ENCODE results near the gene SND1.

Gene SND1

GRCh38 chr7:128117691-128118090 lies 465.7 kb downstream of the SND1 start:
- Histone ChIP-seq H3K9ac (ENCODE audit: low read length) (no peak overlapping the region), H3K4me3 (ENCODE audit: low read depth in 1 of 2, low read length in 2 of 2) (no peak overlapping the region), H3K27ac (ENCODE audit: low read depth, low read length) (no peak overlapping the region), H3K4me1 (ENCODE audit: insufficient read depth, low read length) (no peaks in the 10 kb centered on the region), H3K36me3 (ENCODE audit: insufficient read depth, low read length) (no peaks in the 10 kb centered on the region), H3K9me3 (ENCODE audit: low read length) (no peaks in the 10 kb centered on the region), H3K27me3 (ENCODE audit: control insufficient read depth in 1 of 2, insufficient read depth in 2 of 2, low read length in 2 of 2) (no peaks in the 10 kb centered on the region)

GRCh38 chr7:128119036-128119435 lies 467.0 kb downstream of the SND1 start:
- Histone ChIP-seq H3K4me1 (ENCODE audit: insufficient read depth, low read length) (no peaks in the 10 kb centered on the region), H3K36me3 (ENCODE audit: insufficient read depth, low read length) (no peaks in the 10 kb centered on the region), H3K27me3 (ENCODE audit: control insufficient read depth in 1 of 2, insufficient read depth in 2 of 2, low read length in 2 of 2) (no peaks in the 10 kb centered on the region), H3K9ac (ENCODE audit: low read length) (no peak overlapping the region), H3K9me3 (ENCODE audit: low read length) (no peaks in the 10 kb centered on the region), H3K27ac (ENCODE audit: low read depth, low read length) (no peak overlapping the region), H3K4me3 (ENCODE audit: low read depth in 1 of 2, low read length in 2 of 2) (no peak overlapping the region)

GRCh38 chr7:128120116-128120515 lies 468.1 kb downstream of the SND1 start:
- Histone ChIP-seq H3K9ac (ENCODE audit: low read length) (no peak overlapping the region), H3K9me3 (ENCODE audit: low read length) (no peaks in the 10 kb centered on the region), H3K27ac (ENCODE audit: low read depth, low read length) (no peak overlapping the region), H3K4me1 (ENCODE audit: insufficient read depth, low read length) (no peaks in the 10 kb centered on the region), H3K36me3 (ENCODE audit: insufficient read depth, low read length) (no peaks in the 10 kb centered on the region), H3K27me3 (ENCODE audit: control insufficient read depth in 1 of 2, insufficient read depth in 2 of 2, low read length in 2 of 2) (no peaks in the 10 kb centered on the region), H3K4me3 (ENCODE audit: low read depth in 1 of 2, low read length in 2 of 2) (no peak overlapping the region)

GRCh38 chr7:128120976-128121490 lies 469.0 kb downstream of the SND1 start:
- H3K27ac ChIP-seq (ENCODE audit: low read depth, low read length), result no peak overlapping the region
- H3K36me3 ChIP-seq (ENCODE audit: insufficient read depth, low read length), result no peaks in the 10 kb centered on the region
- no peaks in the 10 kb centered on the region for H3K4me1 ChIP-seq (ENCODE audit: insufficient read depth, low read length)
- no peaks in the 10 kb centered on the region for H3K9me3 ChIP-seq (ENCODE audit: low read length)
- H3K9ac ChIP-seq (ENCODE audit: low read length), result no peak overlapping the region
- H3K27me3 ChIP-seq (ENCODE audit: control insufficient read depth in 1 of 2, insufficient read depth in 2 of 2, low read length in 2 of 2), result no peaks in the 10 kb centered on the region
- H3K4me3 ChIP-seq (ENCODE audit: low read depth in 1 of 2, low read length in 2 of 2), result no peak overlapping the region

- no peak overlapping the region for H3K9ac ChIP-seq (ENCODE audit: low read length)
- H3K9me3 ChIP-seq (ENCODE audit: low read length), result no peaks in the 10 kb centered on the region
- no peaks in the 10 kb centered on the region for H3K27me3 ChIP-seq (ENCODE audit: control insufficient read depth in 1 of 2, insufficient read depth in 2 of 2, low read length in 2 of 2)
- H3K4me3 ChIP-seq (ENCODE audit: low read depth in 1 of 2, low read length in 2 of 2), result no peak overlapping the region
- H3K4me1 ChIP-seq (ENCODE audit: insufficient read depth, low read length), result no peaks in the 10 kb centered on the region
- H3K27ac ChIP-seq (ENCODE audit: low read depth, low read length), result no peak overlapping the region
- no peaks in the 10 kb centered on the region for H3K36me3 ChIP-seq (ENCODE audit: insufficient read depth, low read length)
Observed at GRCh38 chr7:128121711-128122530, 469.9 kb downstream of the SND1 start.

- Histone ChIP-seq H3K4me3 (ENCODE audit: low read depth in 1 of 2, low read length in 2 of 2) (no peak overlapping the region), H3K4me1 (ENCODE audit: insufficient read depth, low read length) (no peaks in the 10 kb centered on the region), H3K9ac (ENCODE audit: low read length) (no peak overlapping the region), H3K36me3 (ENCODE audit: insufficient read depth, low read length) (no peaks in the 10 kb centered on the region), H3K27ac (ENCODE audit: low read depth, low read length) (no peak overlapping the region), H3K9me3 (ENCODE audit: low read length) (no peaks in the 10 kb centered on the region), H3K27me3 (ENCODE audit: control insufficient read depth in 1 of 2, insufficient read depth in 2 of 2, low read length in 2 of 2) (no peaks in the 10 kb centered on the region)
Observed at GRCh38 chr7:128122576-128123290, 470.7 kb downstream of the SND1 start.

- no peak overlapping the region for H3K9ac ChIP-seq (ENCODE audit: low read length)
- no peak overlapping the region for H3K27ac ChIP-seq (ENCODE audit: low read depth, low read length)
- H3K4me3 ChIP-seq (ENCODE audit: low read depth in 1 of 2, low read length in 2 of 2), result no peak overlapping the region
- H3K27me3 ChIP-seq (ENCODE audit: control insufficient read depth in 1 of 2, insufficient read depth in 2 of 2, low read length in 2 of 2), result no peaks in the 10 kb centered on the region
- H3K36me3 ChIP-seq (ENCODE audit: insufficient read depth, low read length), result no peaks in the 10 kb centered on the region
- no peaks in the 10 kb centered on the region for H3K4me1 ChIP-seq (ENCODE audit: insufficient read depth, low read length)
- H3K9me3 ChIP-seq (ENCODE audit: low read length), result no peaks in the 10 kb centered on the region
Observed at GRCh38 chr7:128123291-128124037, 471.5 kb downstream of the SND1 start.

GRCh38 chr7:128124786-128125185 lies 472.8 kb downstream of the SND1 start:
- H3K36me3 ChIP-seq (ENCODE audit: insufficient read depth, low read length), result no peaks in the 10 kb centered on the region
- H3K4me1 ChIP-seq (ENCODE audit: insufficient read depth, low read length), result no peaks in the 10 kb centered on the region
- no peaks in the 10 kb centered on the region for H3K9me3 ChIP-seq (ENCODE audit: low read length)
- no peak overlapping the region for H3K27ac ChIP-seq (ENCODE audit: low read depth, low read length)
- no peak overlapping the region for H3K4me3 ChIP-seq (ENCODE audit: low read depth in 1 of 2, low read length in 2 of 2)
- no peaks in the 10 kb centered on the region for H3K27me3 ChIP-seq (ENCODE audit: control insufficient read depth in 1 of 2, insufficient read depth in 2 of 2, low read length in 2 of 2)
- no peak overlapping the region for H3K9ac ChIP-seq (ENCODE audit: low read length)

GRCh38 chr7:128125816-128126215 lies 473.8 kb downstream of the SND1 start:
- no peaks in the 10 kb centered on the region for H3K36me3 ChIP-seq (ENCODE audit: insufficient read depth, low read length)
- no peaks in the 10 kb centered on the region for H3K9me3 ChIP-seq (ENCODE audit: low read length)
- H3K9ac ChIP-seq (ENCODE audit: low read length), result no peak overlapping the region
- H3K4me1 ChIP-seq (ENCODE audit: insufficient read depth, low read length), result no peaks in the 10 kb centered on the region
- H3K4me3 ChIP-seq (ENCODE audit: low read depth in 1 of 2, low read length in 2 of 2), result no peak overlapping the region
- peaks cover 0 to 4% of the 10 kb centered on the region in 2 donors for H3K27me3 ChIP-seq (ENCODE audit: control insufficient read depth in 1 of 2, insufficient read depth in 2 of 2, low read length in 2 of 2)
- no peak overlapping the region for H3K27ac ChIP-seq (ENCODE audit: low read depth, low read length)

- Histone ChIP-seq H3K9ac (ENCODE audit: low read length) (no peak overlapping the region), H3K4me3 (ENCODE audit: low read depth in 1 of 2, low read length in 2 of 2) (no peak overlapping the region), H3K9me3 (ENCODE audit: low read length) (no peaks in the 10 kb centered on the region), H3K36me3 (ENCODE audit: insufficient read depth, low read length) (no peaks in the 10 kb centered on the region), H3K4me1 (ENCODE audit: insufficient read depth, low read length) (no peaks in the 10 kb centered on the region), H3K27me3 (ENCODE audit: control insufficient read depth in 1 of 2, insufficient read depth in 2 of 2, low read length in 2 of 2) (peaks cover 0 to 5% of the 10 kb centered on the region in 2 donors), H3K27ac (ENCODE audit: low read depth, low read length) (no peak overlapping the region)
Observed at GRCh38 chr7:128128401-128128800, 476.4 kb downstream of the SND1 start.

GRCh38 chr7:128129224-128129864 lies 477.4 kb downstream of the SND1 start:
- no peaks in the 10 kb centered on the region for H3K36me3 ChIP-seq (ENCODE audit: insufficient read depth, low read length)
- no peaks in the 10 kb centered on the region for H3K4me1 ChIP-seq (ENCODE audit: insufficient read depth, low read length)
- peaks cover 0 to 12% of the 10 kb centered on the region in 2 donors for H3K27me3 ChIP-seq (ENCODE audit: control insufficient read depth in 1 of 2, insufficient read depth in 2 of 2, low read length in 2 of 2)
- no peak overlapping the region for H3K9ac ChIP-seq (ENCODE audit: low read length)
- H3K4me3 ChIP-seq (ENCODE audit: low read depth in 1 of 2, low read length in 2 of 2), result no peak overlapping the region
- H3K27ac ChIP-seq (ENCODE audit: low read depth, low read length), result no peak overlapping the region
- no peaks in the 10 kb centered on the region for H3K9me3 ChIP-seq (ENCODE audit: low read length)

Data from muscle layer of colon (tissue), 2 donors.